COR-L47 (cell line): Measurements from ENCODE around the gene NRP2.

Experiments used
- DNase-seq: peaks from one replicate; lab custom pipeline; 2025; lab: John Stamatoyannopoulos, UW

Gene NRP2

GRCh38 chr2:205709319-205709718, 27.0 kb downstream of the NRP2 start:
- no peak for DNase-seq

- DNase-seq: no peak
Measured at GRCh38 chr2:205712508-205712907, 30.2 kb downstream of the NRP2 start.

GRCh38 chr2:205713086-205713485, 30.8 kb downstream of the NRP2 start:
- no peak for DNase-seq

GRCh38 chr2:205714058-205714776, 31.9 kb downstream of the NRP2 start:
- no peak for DNase-seq

- DNase-seq: no peak
Measured at GRCh38 chr2:205714789-205715720, 32.8 kb downstream of the NRP2 start.

- DNase-seq: no peak
Measured at GRCh38 chr2:205715831-205716525, 33.7 kb downstream of the NRP2 start.

GRCh38 chr2:205717175-205717846, 35.0 kb downstream of the NRP2 start:
- DNase-seq: no peak

- DNase-seq: no peak
Measured at GRCh38 chr2:205717999-205718398, 35.7 kb downstream of the NRP2 start.

GRCh38 chr2:205719847-205720246, 37.5 kb downstream of the NRP2 start:
- no peak for DNase-seq

- DNase-seq: no peak
Measured at GRCh38 chr2:205720451-205720902, 38.2 kb downstream of the NRP2 start.

- no peak for DNase-seq
Measured at GRCh38 chr2:205721057-205721449, 38.8 kb downstream of the NRP2 start.

GRCh38 chr2:205722283-205722918, 40.1 kb downstream of the NRP2 start:
- no peak for DNase-seq

GRCh38 chr2:205723179-205723578, 40.9 kb downstream of the NRP2 start:
- no peak for DNase-seq

- DNase-seq: no peak
Measured at GRCh38 chr2:205725059-205725458, 42.8 kb downstream of the NRP2 start.

GRCh38 chr2:205726506-205726905, 44.2 kb downstream of the NRP2 start:
- no peak for DNase-seq

- no peak for DNase-seq
Measured at GRCh38 chr2:205727174-205727573, 44.9 kb downstream of the NRP2 start.

GRCh38 chr2:205728366-205728765, 46.1 kb downstream of the NRP2 start:
- DNase-seq: no peak

GRCh38 chr2:205730191-205730590, 47.9 kb downstream of the NRP2 start:
- no peak for DNase-seq

GRCh38 chr2:205730701-205731582, 48.6 kb downstream of the NRP2 start:
- DNase-seq: no peak

GRCh38 chr2:205731583-205731981, 49.3 kb downstream of the NRP2 start:
- no peak for DNase-seq
